ENCODE results near the gene MACC1. TPM values are rescaled to one million over a fixed set of nuclear protein-coding genes. Genes with fewer than 3 reads are reported as not detected.

MACC1 gene
- total and polyA plus RNA-seq, 4 donors: 2.8 to 45.2 (median 14.7) TPM

DNA sequence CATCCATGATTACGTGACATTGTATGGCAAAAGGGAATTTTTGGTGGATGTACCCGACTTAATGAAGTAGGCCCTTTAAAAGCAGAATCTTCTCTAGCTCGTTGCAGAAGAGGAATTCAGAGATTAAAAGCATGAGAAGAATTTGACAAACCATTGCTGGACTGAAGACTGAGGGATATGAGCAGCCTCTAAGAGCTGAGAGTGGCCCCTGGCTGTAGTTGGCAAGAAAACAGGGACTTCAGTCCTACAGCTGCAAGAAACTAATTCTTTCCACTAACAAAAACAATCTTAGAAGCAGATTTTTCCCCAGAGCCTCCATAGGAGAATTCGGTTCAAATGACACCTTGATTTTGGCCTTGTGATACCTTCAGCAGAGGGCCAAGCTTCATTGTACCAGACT lies 34.1 kb downstream of the MACC1 start:
- Histone ChIP-seq H3K27me3 (ENCODE audit: control insufficient read depth in 3 of 3, insufficient read depth in 3 of 3, low read length in 2 of 3) (no peaks in the 10 kb centered on the region), H3K4me3 (no peak overlapping the region), H3K27ac (ENCODE audit: low read depth in 1 of 2, low read length in 1 of 2) (no peak overlapping the region), H3K4me1 (ENCODE audit: control insufficient read depth in 5 of 5, insufficient read depth in 5 of 5, low read length in 5 of 5) (no peaks in the 10 kb centered on the region), H3K9ac (ENCODE audit: insufficient read depth in 1 of 2, low read length in 2 of 2) (no peak overlapping the region), H3K36me3 (ENCODE audit: control insufficient read depth in 4 of 4, insufficient read depth in 4 of 4, low read length in 4 of 4) (no peaks in the 10 kb centered on the region), H3K9me3 (ENCODE audit: control insufficient read depth in 4 of 4, insufficient read depth in 3 of 4, low read length in 3 of 4) (no peaks in the 10 kb centered on the region)
- WGBS, 2 donors: 80 to 88% methylated on average over 4 of the region's 4 CpGs
- DNase-seq (no peak), ATAC-seq (ENCODE audit: insufficient read depth, low FRiP score) (no peak)
- TF ChIP-seq, protein P1, sequence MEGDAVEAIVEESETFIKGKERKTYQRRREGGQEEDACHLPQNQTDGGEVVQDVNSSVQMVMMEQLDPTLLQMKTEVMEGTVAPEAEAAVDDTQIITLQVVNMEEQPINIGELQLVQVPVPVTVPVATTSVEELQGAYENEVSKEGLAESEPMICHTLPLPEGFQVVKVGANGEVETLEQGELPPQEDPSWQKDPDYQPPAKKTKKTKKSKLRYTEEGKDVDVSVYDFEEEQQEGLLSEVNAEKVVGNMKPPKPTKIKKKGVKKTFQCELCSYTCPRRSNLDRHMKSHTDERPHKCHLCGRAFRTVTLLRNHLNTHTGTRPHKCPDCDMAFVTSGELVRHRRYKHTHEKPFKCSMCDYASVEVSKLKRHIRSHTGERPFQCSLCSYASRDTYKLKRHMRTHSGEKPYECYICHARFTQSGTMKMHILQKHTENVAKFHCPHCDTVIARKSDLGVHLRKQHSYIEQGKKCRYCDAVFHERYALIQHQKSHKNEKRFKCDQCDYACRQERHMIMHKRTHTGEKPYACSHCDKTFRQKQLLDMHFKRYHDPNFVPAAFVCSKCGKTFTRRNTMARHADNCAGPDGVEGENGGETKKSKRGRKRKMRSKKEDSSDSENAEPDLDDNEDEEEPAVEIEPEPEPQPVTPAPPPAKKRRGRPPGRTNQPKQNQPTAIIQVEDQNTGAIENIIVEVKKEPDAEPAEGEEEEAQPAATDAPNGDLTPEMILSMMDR (IDR thresholded peaks at IDR 0.05; ENCODE audit: control extremely low read depth, extremely low read depth): no peak

DNA sequence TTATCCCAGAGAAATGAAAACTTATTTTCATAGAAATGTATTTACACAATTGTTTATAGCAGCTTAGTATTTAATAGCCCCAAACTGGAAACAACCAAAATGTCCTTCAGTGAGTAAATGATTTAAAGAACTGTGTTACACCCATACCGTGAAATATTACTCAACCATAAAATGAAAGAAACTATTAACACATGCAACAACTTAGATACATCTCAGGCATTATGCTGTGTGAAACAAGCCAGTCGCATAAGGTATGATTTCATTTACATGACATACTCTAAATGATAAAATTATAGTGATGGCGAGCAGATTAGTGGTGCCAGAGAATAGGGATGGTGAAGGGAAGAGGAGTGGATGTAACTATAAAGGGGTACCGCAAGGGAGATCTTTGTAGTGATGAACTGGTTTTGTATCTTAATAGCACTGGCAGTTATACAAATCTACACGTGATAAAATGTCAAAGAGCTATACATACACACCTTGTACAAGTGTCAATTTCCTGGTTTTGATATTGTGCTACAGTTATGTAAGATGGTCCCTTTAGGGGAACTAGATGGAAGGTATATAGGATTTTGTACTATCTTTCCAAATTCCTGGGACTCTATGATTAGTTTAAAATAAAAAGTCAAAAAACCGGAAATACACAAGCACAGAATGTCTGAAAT lies 40.5 kb downstream of the MACC1 start:
- H3K27me3 ChIP-seq (ENCODE audit: control insufficient read depth in 3 of 3, insufficient read depth in 3 of 3, low read length in 2 of 3): no peaks in the 10 kb centered on the region
- no peak overlapping the region for H3K4me3 ChIP-seq
- TF ChIP-seq, protein P1 (IDR thresholded peaks at IDR 0.05; ENCODE audit: control extremely low read depth, extremely low read depth): no peak
- WGBS, 2 donors: 55 to 68% methylated on average over 6 of the region's 6 CpGs
- DNase-seq (no peak), ATAC-seq (ENCODE audit: insufficient read depth, low FRiP score) (no peak)
- no peaks in the 10 kb centered on the region for H3K9me3 ChIP-seq (ENCODE audit: control insufficient read depth in 4 of 4, insufficient read depth in 3 of 4, low read length in 3 of 4)
- no peak overlapping the region for H3K9ac ChIP-seq (ENCODE audit: insufficient read depth in 1 of 2, low read length in 2 of 2)
- H3K27ac ChIP-seq (ENCODE audit: low read depth in 1 of 2, low read length in 1 of 2): no peak overlapping the region
- no peaks in the 10 kb centered on the region for H3K36me3 ChIP-seq (ENCODE audit: control insufficient read depth in 4 of 4, insufficient read depth in 4 of 4, low read length in 4 of 4)
- no peaks in the 10 kb centered on the region for H3K4me1 ChIP-seq (ENCODE audit: control insufficient read depth in 5 of 5, insufficient read depth in 5 of 5, low read length in 5 of 5)

DNA sequence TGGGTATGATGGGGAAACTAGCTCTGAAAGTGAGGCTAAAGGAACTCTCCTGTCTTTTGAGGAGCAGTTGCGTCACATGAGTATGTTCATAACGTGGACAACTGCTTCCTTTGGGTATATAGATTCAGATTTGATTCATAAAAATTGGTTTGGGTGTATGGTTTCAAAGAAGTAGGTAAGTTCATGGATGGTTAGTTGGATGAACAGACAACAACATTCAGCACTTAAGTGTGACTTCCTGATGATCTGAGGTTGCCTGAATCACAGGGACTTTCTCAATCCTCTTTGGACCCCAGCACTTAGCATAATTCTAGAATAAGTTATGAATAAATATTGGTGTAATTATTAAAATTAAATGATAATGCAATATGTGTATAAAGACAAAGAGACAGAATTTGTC lies 43.4 kb downstream of the MACC1 start:
- TF ChIP-seq, protein P1 (IDR thresholded peaks at IDR 0.05; ENCODE audit: control extremely low read depth, extremely low read depth): no peak
- H3K4me1 ChIP-seq (ENCODE audit: control insufficient read depth in 5 of 5, insufficient read depth in 5 of 5, low read length in 5 of 5): no peaks in the 10 kb centered on the region
- ATAC-seq (ENCODE audit: insufficient read depth, low FRiP score) (no peak), DNase-seq (no peak)
- no peaks in the 10 kb centered on the region for H3K9me3 ChIP-seq (ENCODE audit: control insufficient read depth in 4 of 4, insufficient read depth in 3 of 4, low read length in 3 of 4)
- no peaks in the 10 kb centered on the region for H3K27me3 ChIP-seq (ENCODE audit: control insufficient read depth in 3 of 3, insufficient read depth in 3 of 3, low read length in 2 of 3)
- no peak overlapping the region for H3K9ac ChIP-seq (ENCODE audit: insufficient read depth in 1 of 2, low read length in 2 of 2)
- H3K4me3 ChIP-seq: no peak overlapping the region
- no peak overlapping the region for H3K27ac ChIP-seq (ENCODE audit: low read depth in 1 of 2, low read length in 1 of 2)
- H3K36me3 ChIP-seq (ENCODE audit: control insufficient read depth in 4 of 4, insufficient read depth in 4 of 4, low read length in 4 of 4): no peaks in the 10 kb centered on the region
- WGBS, 2 donors: 47 to 63% methylated on average over 2 of the region's 2 CpGs
